H9 (cell line): ENCODE data around the gene IL1B. TPM values are rescaled to one million over a fixed set of nuclear protein-coding genes. Genes with fewer than 3 reads are reported as not detected.

Source experiments
- DNase-seq: peaks from one replicate; pipeline ENCODE4 v3.0.0-alpha.2; 2017
- H2AFZ ChIP-seq: one replicate; pipeline ENCODE4 v1.6.1; 2013; ENCODE audit warnings: mild to moderate bottlenecking, low read length, control low read depth, moderate library complexity
- H2AK5ac ChIP-seq: 2 replicates; pipeline ENCODE4 v1.6.1; 2013; ENCODE audit warnings: low read length, control low read depth, mixed read lengths; ENCODE audit not compliant: insufficient read length
- H2BK120ac ChIP-seq: one replicate; pipeline ENCODE4 v1.6.1; 2013; ENCODE audit warnings: low read depth, mild to moderate bottlenecking, low read length, control low read depth, inconsistent platforms; ENCODE audit not compliant: poor library complexity, severe bottlenecking
- H2BK12ac ChIP-seq: 2 replicates; pipeline ENCODE4 v1.6.1; 2013; ENCODE audit warnings: low read length, control low read depth, mixed read lengths, low read depth; ENCODE audit not compliant: insufficient read length
- H2BK15ac ChIP-seq: 2 replicates; pipeline ENCODE4 v1.6.1; 2013; ENCODE audit warnings: low read depth, low read length, control low read depth
- H2BK20ac ChIP-seq: one replicate; pipeline ENCODE4 v1.6.1; 2013; ENCODE audit warnings: low read depth, mild to moderate bottlenecking, low read length, control low read depth, inconsistent platforms; ENCODE audit not compliant: poor library complexity, severe bottlenecking
- H2BK5ac ChIP-seq: 2 replicates; pipeline ENCODE4 v1.6.1; 2013; ENCODE audit warnings: low read length, control low read depth, mixed read lengths; ENCODE audit not compliant: insufficient read length
- H3K14ac ChIP-seq: 2 replicates; pipeline ENCODE4 v1.6.1; 2013; ENCODE audit warnings: low read length, control low read depth; ENCODE audit not compliant: insufficient read depth
- H3K18ac ChIP-seq: 2 replicates; pipeline ENCODE4 v1.6.1; 2013; ENCODE audit warnings: low read depth, mild to moderate bottlenecking, mixed read lengths, low read length, control low read depth; ENCODE audit not compliant: insufficient read length
- H3K23ac ChIP-seq: 2 replicates; pipeline ENCODE4 v1.6.1; 2013; ENCODE audit warnings: low read length, control low read depth, mixed read lengths, low read depth; ENCODE audit not compliant: insufficient read length
- H3K23me2 ChIP-seq: 2 replicates; pipeline ENCODE4 v1.6.1; 2013; ENCODE audit warnings: low read depth, mild to moderate bottlenecking, mixed read lengths, low read length, control low read depth; ENCODE audit not compliant: insufficient read length, poor library complexity, severe bottlenecking
- H3K27ac ChIP-seq: 2 replicates; pipeline ENCODE4 v1.5.1; 2013; ENCODE audit warnings: low read length, control low read depth, mixed read lengths, low read depth; ENCODE audit not compliant: insufficient read length
- H3K27me3 ChIP-seq: 2 replicates; pipeline ENCODE4 v1.6.1; 2013; ENCODE audit warnings: low read length, control low read depth, inconsistent platforms; ENCODE audit not compliant: insufficient read depth
- H3K4ac ChIP-seq: 2 replicates; pipeline ENCODE4 v1.6.1; 2013; ENCODE audit warnings: low read depth, mild to moderate bottlenecking, control low read depth, inconsistent platforms, low read length, moderate library complexity
- H3K4me1 ChIP-seq: 2 replicates; pipeline ENCODE4 v1.6.1; 2013; ENCODE audit warnings: low read length, control low read depth, inconsistent platforms; ENCODE audit not compliant: insufficient read depth
- H3K4me2 ChIP-seq: 2 replicates; pipeline ENCODE4 v1.6.1; 2013; ENCODE audit warnings: low read length, control low read depth, mixed read lengths; ENCODE audit not compliant: insufficient read length, insufficient read depth
- H3K56ac ChIP-seq: 2 replicates; pipeline ENCODE4 v1.6.1; 2013; ENCODE audit warnings: low read depth, mild to moderate bottlenecking, mixed read lengths, low read length, control low read depth; ENCODE audit not compliant: insufficient read length
- H3K79me1 ChIP-seq: 2 replicates; pipeline ENCODE4 v1.6.1; 2013; ENCODE audit warnings: low read depth, mild to moderate bottlenecking, moderate library complexity, low read length, control low read depth, inconsistent platforms; ENCODE audit not compliant: insufficient read depth, poor library complexity, severe bottlenecking
- H3K79me2 ChIP-seq: 2 replicates; pipeline ENCODE4 v1.6.1; 2013; ENCODE audit warnings: low read length, control low read depth, inconsistent platforms; ENCODE audit not compliant: insufficient read depth
- H3K9ac ChIP-seq: 2 replicates; pipeline ENCODE4 v1.6.1; 2013; ENCODE audit warnings: low read length, control low read depth, mixed read lengths; ENCODE audit not compliant: insufficient read length; ENCODE audit errors: extremely low read depth
- H3K9me3 ChIP-seq: one replicate; pipeline ENCODE4 v1.6.1; 2013; ENCODE audit warnings: low read depth, low read length, inconsistent platforms; ENCODE audit not compliant: control insufficient read depth
- H3T11ph ChIP-seq: one replicate; pipeline ENCODE4 v1.6.1; 2013; ENCODE audit warnings: mild to moderate bottlenecking, low read length, control low read depth, inconsistent platforms
- H4K20me1 ChIP-seq: one replicate; pipeline ENCODE4 v1.6.1; 2013; ENCODE audit not compliant: control insufficient read depth, insufficient read length, insufficient read depth
- H4K5ac ChIP-seq: 2 replicates; pipeline ENCODE4 v1.6.1; 2013; ENCODE audit warnings: low read depth, mild to moderate bottlenecking, mixed read lengths, low read length, control low read depth; ENCODE audit not compliant: insufficient read length
- H4K8ac ChIP-seq: replicated peaks from 2 replicates; pipeline ENCODE4 v1.6.1; 2013; ENCODE audit warnings: low read length, control low read depth, mixed read lengths, low read depth; ENCODE audit not compliant: insufficient read length
- H4K91ac ChIP-seq: 2 replicates; pipeline ENCODE4 v1.6.1; 2013; ENCODE audit warnings: low read depth, mild to moderate bottlenecking, moderate library complexity, mixed read lengths, low read length, control low read depth; ENCODE audit not compliant: insufficient read length
- H3K27ac Mint-ChIP-seq, 3 experiments: 2 replicates in 2 of 3; 3 replicates in 1 of 3; pipeline ENCODE4 v1.8.0; 2020 to 2021; ENCODE audit warnings: mixed read lengths in 3 of 3, mild to moderate bottlenecking in 1 of 3, moderate library complexity in 1 of 3
- H3K27me3 Mint-ChIP-seq: 2 replicates; pipeline ENCODE4 v1.8.0; 2021; ENCODE audit warnings: low read depth, mild to moderate bottlenecking, moderate library complexity, mixed read lengths
- H3K36me3 Mint-ChIP-seq, 3 experiments: 2 replicates in 2 of 3; 3 replicates in 1 of 3; pipeline ENCODE4 v1.8.0; 2020 to 2021; ENCODE audit warnings: low read depth in 3 of 3, mixed read lengths in 3 of 3; ENCODE audit not compliant: insufficient read depth in 1 of 3
- H3K4me1 Mint-ChIP-seq, 2 experiments: 2 replicates each; pipeline ENCODE4 v1.8.0; 2020; ENCODE audit warnings: mixed read lengths in 2 of 2
- H3K4me3 Mint-ChIP-seq, 2 experiments: 2 replicates in 1 of 2; 3 replicates in 1 of 2; pipeline ENCODE4 v1.8.0; 2020 to 2021; ENCODE audit warnings: mild to moderate bottlenecking in 2 of 2, mixed read lengths in 2 of 2, moderate library complexity in 1 of 2
- H3K9me3 Mint-ChIP-seq, 2 experiments: 2 replicates in 1 of 2; 3 replicates in 1 of 2; pipeline ENCODE4 v1.8.0; 2020; ENCODE audit warnings: mild to moderate bottlenecking in 2 of 2, mixed read lengths in 2 of 2, moderate library complexity in 1 of 2
- CTCF ChIP-seq: fragments of 200-600 bp; sonication (generic); conservative IDR thresholded peaks from 3 replicates; pipeline ENCODE4 v1.8.0; 2021; ENCODE audit warnings: antibody characterized with exemption, mild to moderate bottlenecking
- WGBS: extraction: QIAGEN DNeasy Blood & Tissue Kit; methylation state at CpG from one replicate; pipeline ENCODE4 v1.1.7; 2013; ENCODE audit warnings: missing lambda C conversion rate, low lambda C conversion rate, mixed read lengths; ENCODE audit not compliant: insufficient read length; ENCODE audit errors: extremely low coverage; 5-methylcytosine and 5-hydroxymethylcytosine counted together
- total RNA-seq: library from RNA; stranded (reverse); gene quantifications from 2 replicates; pipeline ENCODE4 v1.2.1, GENCODE V29; 2021

IL1B gene
- total RNA-seq, 1 experiment from 2014 or later, result not detected

- Histone ChIP-seq H3K9me3 (no peaks in the 10 kb centered on the region), H2AFZ (no peak overlapping the region)
These were observed 15.4 kb downstream of the IL1B start for GRCh38 chr2:112821142-112821541.

More at GRCh38 chr2:112821142-112821541, 15.4 kb downstream of the IL1B start:
- Histone ChIP-seq H4K91ac (no peak overlapping the region), H2AK5ac (no peak overlapping the region), H3K27me3 (no peaks in the 10 kb centered on the region), H2BK5ac (no peak overlapping the region), H3K27ac (no peak overlapping the region), H3K4me1 (peaks cover 10% of the 10 kb centered on the region; the same call in 1 of the 2 replicates), H3K9ac (no peak overlapping the region), H4K20me1 (no peaks in the 10 kb centered on the region), H2BK120ac (no peak overlapping the region), H3K56ac (no peak overlapping the region), H3K23ac (no peak overlapping the region), H4K8ac (no peak overlapping the region), H3K79me2 (no peaks in the 10 kb centered on the region), H2BK15ac (no peak overlapping the region), H3K18ac (no peak overlapping the region), H3T11ph (no peak overlapping the region), H3K79me1 (no peaks in the 10 kb centered on the region), H3K14ac (no peak overlapping the region), H2BK12ac (no peak overlapping the region), H4K5ac (no peak overlapping the region), H3K23me2 (no peaks in the 10 kb centered on the region), H2BK20ac (no peak overlapping the region), H3K4me2 (no peak overlapping the region), H3K4ac (no peak overlapping the region)
- peaks cover 0 to 2% (median 0%) of the 10 kb centered on the region in 3 experiments; a peak in 2 of 7 replicates for H3K36me3 Mint-ChIP-seq
- peak overlapping the region in 1 of 3 experiments; percentile 36; a peak in 1 of 7 replicates for H3K27ac Mint-ChIP-seq
- H3K9me3 Mint-ChIP-seq, result peaks cover 0 to 3% of the 10 kb centered on the region in 2 experiments; a peak in 3 of 5 replicates
- no peak for DNase-seq
- TF ChIP-seq CTCF, result no peak
- H3K4me3 Mint-ChIP-seq, result no peak overlapping the region
- WGBS, result no CpG with 5 or more reads among the region's 5 CpGs
- H3K27me3 Mint-ChIP-seq, result peaks cover 3% of the 10 kb centered on the region; the same call in 1 of the 2 replicates
- H3K4me1 Mint-ChIP-seq, result peaks cover 40 to 41% of the 10 kb centered on the region in 2 experiments
